Osteoblast (primary cell): ENCODE data around the gene RAB40B. TPM values are rescaled to one million over a fixed set of nuclear protein-coding genes. Genes with fewer than 3 reads are reported as not detected.
A peak's percentile ranks its signal among the peaks of the same experiment; 100 is the strongest.

Experiments used
- DNase-seq: peaks from one replicate; pipeline ENCODE4 v3.0.0; 2011; ENCODE audit warnings: low spot score, mixed read lengths; ENCODE audit not compliant: insufficient read length; ENCODE audit errors: missing footprints
- H2AFZ ChIP-seq: 2 replicates; pipeline ENCODE4 v1.6.0; 2011; ENCODE audit warnings: mild to moderate bottlenecking, low read length
- H3K27ac ChIP-seq: 2 replicates; pipeline ENCODE4 v1.5.1; 2011; ENCODE audit warnings: mild to moderate bottlenecking, low read depth, low read length, moderate library complexity
- H3K27me3 ChIP-seq: 2 replicates; pipeline ENCODE4 v1.6.0; 2012; ENCODE audit warnings: mild to moderate bottlenecking, control low read depth, inconsistent platforms, low read length, moderate library complexity; ENCODE audit not compliant: insufficient read depth
- H3K36me3 ChIP-seq: 2 replicates; pipeline ENCODE4 v1.5.1; 2011; ENCODE audit warnings: mild to moderate bottlenecking, low read length, control low read depth, moderate library complexity; ENCODE audit not compliant: insufficient read depth
- H3K4me1 ChIP-seq: 2 replicates; pipeline ENCODE4 v1.5.1; 2011; ENCODE audit warnings: mild to moderate bottlenecking, low read length, control low read depth, moderate library complexity; ENCODE audit not compliant: insufficient read depth
- H3K4me2 ChIP-seq: 2 replicates; pipeline ENCODE4 v1.6.0; 2011; ENCODE audit warnings: mild to moderate bottlenecking, low read length; ENCODE audit not compliant: insufficient read depth
- H3K4me3 ChIP-seq: fragments of 200-600 bp; sonication (generic); 3 replicates; pipeline ENCODE4 v1.5.1; 2012; ENCODE audit warnings: mild to moderate bottlenecking, low read length, inconsistent platforms; ENCODE audit not compliant: insufficient read depth
- H3K79me2 ChIP-seq: 2 replicates; pipeline ENCODE4 v1.6.0; 2012; ENCODE audit warnings: mild to moderate bottlenecking, low read length, control low read depth, inconsistent platforms; ENCODE audit not compliant: insufficient read depth
- H3K9me3 ChIP-seq: 2 replicates; pipeline ENCODE4 v1.5.1; 2011; ENCODE audit warnings: low read depth, low read length, control low read depth
- H4K20me1 ChIP-seq: 2 replicates; pipeline ENCODE4 v1.6.0; 2012; ENCODE audit warnings: mild to moderate bottlenecking, low read length, control low read depth; ENCODE audit not compliant: insufficient read depth
- total RNA-seq: library from RNA; depleted of rRNA; stranded (reverse); fragments of >200 nt; gene quantifications from 2 replicates; pipeline ENCODE4 v1.2.3, GENCODE V29; 2012
- TF ChIP-seq, protein P1 (sequence below): IDR thresholded peaks from 2 replicates; pipeline ENCODE4 v1.5.1; 2011; ENCODE audit warnings: mild to moderate bottlenecking, low read depth, low read length, moderate library complexity; ENCODE audit errors: extremely low read depth

The RAB40B gene
- total RNA-seq, 1 donor: 8.3 TPM

DNA sequence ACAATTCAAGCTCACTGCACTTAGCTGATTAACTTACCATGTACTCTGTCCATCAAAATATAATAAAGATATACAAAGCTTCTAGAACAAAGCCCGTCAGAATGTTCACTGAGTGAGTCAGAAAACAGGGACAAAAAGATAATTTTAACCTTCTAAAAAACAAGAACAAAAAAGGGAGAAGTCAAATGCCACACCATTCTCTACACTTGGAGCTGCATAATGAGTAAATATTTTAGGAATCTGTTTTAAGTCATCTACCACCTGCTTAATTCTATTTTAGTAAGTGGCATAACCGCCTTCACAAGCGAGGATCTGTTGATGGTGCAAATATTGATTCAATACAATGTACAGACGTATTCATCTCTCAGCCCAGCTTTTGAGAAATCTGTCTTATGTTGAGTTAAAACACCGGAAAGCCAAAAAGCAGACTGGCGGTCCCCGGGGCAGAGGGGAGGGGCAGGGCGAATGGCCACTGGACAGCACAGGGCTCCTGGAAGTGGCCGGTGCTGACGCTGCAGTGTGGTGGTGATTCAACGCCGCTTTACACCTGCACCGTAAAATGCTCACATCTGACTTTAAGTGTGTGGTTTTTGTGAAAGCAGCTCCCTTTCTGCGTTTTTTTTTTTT is 20.1 kb downstream of the RAB40B start:
- no peaks in the 10 kb centered on the region for H3K27me3 ChIP-seq
- no peaks in the 10 kb centered on the region for H3K4me1 ChIP-seq
- no peak overlapping the region for H3K27ac ChIP-seq
- H4K20me1 ChIP-seq: peaks cover 4% of the 10 kb centered on the region
- no peak overlapping the region for H2AFZ ChIP-seq
- TF ChIP-seq, protein P1, sequence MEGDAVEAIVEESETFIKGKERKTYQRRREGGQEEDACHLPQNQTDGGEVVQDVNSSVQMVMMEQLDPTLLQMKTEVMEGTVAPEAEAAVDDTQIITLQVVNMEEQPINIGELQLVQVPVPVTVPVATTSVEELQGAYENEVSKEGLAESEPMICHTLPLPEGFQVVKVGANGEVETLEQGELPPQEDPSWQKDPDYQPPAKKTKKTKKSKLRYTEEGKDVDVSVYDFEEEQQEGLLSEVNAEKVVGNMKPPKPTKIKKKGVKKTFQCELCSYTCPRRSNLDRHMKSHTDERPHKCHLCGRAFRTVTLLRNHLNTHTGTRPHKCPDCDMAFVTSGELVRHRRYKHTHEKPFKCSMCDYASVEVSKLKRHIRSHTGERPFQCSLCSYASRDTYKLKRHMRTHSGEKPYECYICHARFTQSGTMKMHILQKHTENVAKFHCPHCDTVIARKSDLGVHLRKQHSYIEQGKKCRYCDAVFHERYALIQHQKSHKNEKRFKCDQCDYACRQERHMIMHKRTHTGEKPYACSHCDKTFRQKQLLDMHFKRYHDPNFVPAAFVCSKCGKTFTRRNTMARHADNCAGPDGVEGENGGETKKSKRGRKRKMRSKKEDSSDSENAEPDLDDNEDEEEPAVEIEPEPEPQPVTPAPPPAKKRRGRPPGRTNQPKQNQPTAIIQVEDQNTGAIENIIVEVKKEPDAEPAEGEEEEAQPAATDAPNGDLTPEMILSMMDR: no peak
- peaks cover 3% of the 10 kb centered on the region for H3K9me3 ChIP-seq
- peak; percentile 35 for DNase-seq
- no peak overlapping the region for H3K4me2 ChIP-seq
- H3K36me3 ChIP-seq: no peaks in the 10 kb centered on the region
- no peaks in the 10 kb centered on the region for H3K79me2 ChIP-seq
- no peak overlapping the region for H3K4me3 ChIP-seq

DNA sequence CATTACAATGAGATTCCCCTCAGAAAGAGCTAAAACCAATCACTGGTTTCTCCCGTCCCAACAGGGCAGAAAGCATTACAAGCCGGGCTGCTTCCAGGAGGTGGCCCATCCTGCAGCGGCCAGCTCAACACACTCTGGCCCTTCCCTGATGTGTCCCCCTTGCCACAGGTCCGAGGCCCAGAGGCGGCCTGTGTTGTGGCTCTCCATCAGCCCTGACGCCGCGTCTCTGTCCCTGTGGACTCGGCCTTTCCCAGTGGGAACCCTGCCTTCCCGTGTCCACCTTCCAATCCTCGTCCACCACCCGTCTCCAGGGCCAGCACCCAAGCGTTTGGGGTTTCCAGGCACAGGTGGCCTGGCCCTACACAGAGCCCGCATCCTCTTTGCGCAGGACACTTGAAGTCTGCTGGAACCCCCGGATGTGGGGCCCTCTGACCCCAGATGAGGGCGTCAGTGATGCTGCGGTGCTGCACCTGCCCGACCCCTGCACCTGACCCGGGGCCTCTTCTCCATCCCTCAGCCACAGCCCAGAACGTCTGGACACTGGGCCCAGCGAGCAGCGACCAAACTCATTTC is 21.1 kb downstream of the RAB40B start:
- TF ChIP-seq, protein P1: no peak
- H3K4me2 ChIP-seq: no peak overlapping the region
- H3K4me3 ChIP-seq: no peak overlapping the region
- no peaks in the 10 kb centered on the region for H3K4me1 ChIP-seq
- H3K27me3 ChIP-seq: no peaks in the 10 kb centered on the region
- no peaks in the 10 kb centered on the region for H3K79me2 ChIP-seq
- peaks cover 4% of the 10 kb centered on the region for H4K20me1 ChIP-seq
- peaks cover 3% of the 10 kb centered on the region for H3K9me3 ChIP-seq
- H2AFZ ChIP-seq: no peak overlapping the region
- H3K36me3 ChIP-seq: no peaks in the 10 kb centered on the region
- peak; percentile 4 for DNase-seq
- no peak overlapping the region for H3K27ac ChIP-seq

DNA sequence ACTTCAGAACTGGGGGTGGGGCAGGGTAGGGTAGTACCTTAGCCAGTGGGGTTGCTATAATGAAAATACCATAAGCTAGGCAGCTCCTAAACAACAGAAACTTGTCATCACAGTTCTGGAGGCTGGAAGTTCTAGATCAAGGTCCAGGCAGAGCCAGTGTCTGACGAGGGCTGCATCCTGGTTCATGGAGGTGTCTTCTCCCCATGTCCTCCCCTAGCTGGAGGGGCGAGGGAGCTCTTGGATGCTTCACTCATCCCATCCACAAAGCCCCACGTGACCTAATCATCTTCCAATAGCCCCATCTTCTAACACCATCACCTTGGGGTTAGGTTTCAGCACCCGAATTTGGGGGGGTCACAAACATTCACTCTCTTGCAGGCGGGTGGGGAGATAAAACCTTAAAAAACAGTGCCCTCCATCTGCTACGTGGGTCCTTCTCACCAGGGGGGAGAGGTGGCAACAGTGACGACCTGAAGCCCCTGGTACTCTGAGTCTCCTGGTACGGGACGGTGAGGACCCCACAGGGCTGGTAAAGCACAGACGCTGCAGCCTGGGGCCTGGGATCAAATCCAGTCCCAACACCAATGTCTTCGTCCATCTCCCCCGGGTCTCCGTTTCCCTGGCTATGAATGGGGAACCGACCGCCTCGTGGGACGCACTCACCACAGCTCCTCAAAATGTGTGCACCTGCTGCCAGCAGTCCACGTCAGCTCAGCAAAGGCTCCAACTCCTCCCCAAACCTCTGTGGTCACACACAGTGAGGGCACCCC is 22.8 kb downstream of the RAB40B start:
- no peaks in the 10 kb centered on the region for H3K27me3 ChIP-seq
- H3K27ac ChIP-seq: no peak overlapping the region
- peaks cover 4% of the 10 kb centered on the region for H4K20me1 ChIP-seq
- H3K9me3 ChIP-seq: no peaks in the 10 kb centered on the region
- DNase-seq: peak; percentile 54
- no peak overlapping the region for H2AFZ ChIP-seq
- H3K4me1 ChIP-seq: no peaks in the 10 kb centered on the region
- H3K4me3 ChIP-seq: no peak overlapping the region
- H3K36me3 ChIP-seq: no peaks in the 10 kb centered on the region
- TF ChIP-seq, protein P1: no peak
- H3K79me2 ChIP-seq: no peaks in the 10 kb centered on the region
- no peak overlapping the region for H3K4me2 ChIP-seq
